ENCODE measurements around the gene HSD11B1L.

Gene HSD11B1L

GRCh38 chr19:5643060-5643459, 37.8 kb upstream of the HSD11B1L start:
- Histone ChIP-seq H3K4me2 (ENCODE audit: low read length) (no peak overlapping the region), H3K4me3 (ENCODE audit: low read depth, low read length) (no peak overlapping the region), H3K9ac (ENCODE audit: low read length) (no peak overlapping the region), H3K27me3 (ENCODE audit: insufficient read depth, low read length) (no peaks in the 10 kb centered on the region), H3K79me2 (ENCODE audit: control insufficient read depth, insufficient read depth, low read length, poor library complexity) (peaks cover 2% of the 10 kb centered on the region), H3K36me3 (ENCODE audit: control insufficient read depth in 1 of 2, insufficient read depth in 2 of 2, low read length in 2 of 2) (peaks cover 44 to 51% of the 10 kb centered on the region in 2 experiments), H3K4me1 (ENCODE audit: control insufficient read depth in 1 of 2, insufficient read depth in 2 of 2, low read length in 2 of 2) (no peaks in the 10 kb centered on the region), H4K8ac (ENCODE audit: low read depth, low read length) (no peak overlapping the region), H3K14ac (ENCODE audit: low read length) (no peak overlapping the region), H2BK120ac (ENCODE audit: insufficient read depth, low read length, poor library complexity) (no peak overlapping the region), H3K9me3 (ENCODE audit: insufficient read depth, low read depth, low read length) (no peaks in the 10 kb centered on the region), H3K18ac (ENCODE audit: low read length) (no peak overlapping the region), H3K27ac (ENCODE audit: low read depth, low read length) (no peak overlapping the region), H2BK12ac (ENCODE audit: low read length) (no peak overlapping the region), H2AK5ac (ENCODE audit: low read length) (no peak overlapping the region), H4K12ac (ENCODE audit: low read depth, low read length) (no peak overlapping the region), H4K91ac (ENCODE audit: low read depth, low read length) (no peak overlapping the region), H3K4ac (ENCODE audit: low read depth, low read length) (no peak overlapping the region), H2AFZ (ENCODE audit: insufficient read depth, low read length, poor library complexity) (no peak overlapping the region), H3K23ac (ENCODE audit: low read length) (no peak overlapping the region), H2BK5ac (ENCODE audit: low read depth, low read length, poor library complexity) (no peak overlapping the region), H3K79me1 (ENCODE audit: low read length) (no peaks in the 10 kb centered on the region)
- no CpG with 5 or more reads among the region's 4 CpGs for WGBS (ENCODE audit: extremely low coverage, insufficient coverage, insufficient read length)
- DNase-seq, result no peak

GRCh38 chr19:5644037-5644436, 36.8 kb upstream of the HSD11B1L start:
- no peak overlapping the region for H3K4me2 ChIP-seq (ENCODE audit: low read length)
- H3K9me3 ChIP-seq (ENCODE audit: insufficient read depth, low read depth, low read length), result no peaks in the 10 kb centered on the region
- H3K4me1 ChIP-seq (ENCODE audit: control insufficient read depth in 1 of 2, insufficient read depth in 2 of 2, low read length in 2 of 2), result no peaks in the 10 kb centered on the region
- no peak overlapping the region for H3K4ac ChIP-seq (ENCODE audit: low read depth, low read length)
- no peak overlapping the region for H3K14ac ChIP-seq (ENCODE audit: low read length)
- peaks cover 42 to 53% of the 10 kb centered on the region in 2 experiments for H3K36me3 ChIP-seq (ENCODE audit: control insufficient read depth in 1 of 2, insufficient read depth in 2 of 2, low read length in 2 of 2)
- no peak overlapping the region for H2AFZ ChIP-seq (ENCODE audit: insufficient read depth, low read length, poor library complexity)
- no peak for DNase-seq
- H2BK120ac ChIP-seq (ENCODE audit: insufficient read depth, low read length, poor library complexity), result no peak overlapping the region
- H3K18ac ChIP-seq (ENCODE audit: low read length), result no peak overlapping the region
- H3K9ac ChIP-seq (ENCODE audit: low read length), result no peak overlapping the region
- H3K27ac ChIP-seq (ENCODE audit: low read depth, low read length), result no peak overlapping the region
- H4K8ac ChIP-seq (ENCODE audit: low read depth, low read length), result no peak overlapping the region
- H3K27me3 ChIP-seq (ENCODE audit: insufficient read depth, low read length), result no peaks in the 10 kb centered on the region
- no peak overlapping the region for H2AK5ac ChIP-seq (ENCODE audit: low read length)
- H3K79me2 ChIP-seq (ENCODE audit: control insufficient read depth, insufficient read depth, low read length, poor library complexity), result no peaks in the 10 kb centered on the region
- no peak overlapping the region for H2BK5ac ChIP-seq (ENCODE audit: low read depth, low read length, poor library complexity)
- H3K79me1 ChIP-seq (ENCODE audit: low read length), result no peaks in the 10 kb centered on the region
- no peak overlapping the region for H3K4me3 ChIP-seq (ENCODE audit: low read depth, low read length)
- no peak overlapping the region for H4K91ac ChIP-seq (ENCODE audit: low read depth, low read length)
- H3K23ac ChIP-seq (ENCODE audit: low read length), result no peak overlapping the region
- no CpG with 5 or more reads among the region's 2 CpGs for WGBS (ENCODE audit: extremely low coverage, insufficient coverage, insufficient read length)
- H4K12ac ChIP-seq (ENCODE audit: low read depth, low read length), result no peak overlapping the region
- no peak overlapping the region for H2BK12ac ChIP-seq (ENCODE audit: low read length)

- H3K79me1 ChIP-seq (ENCODE audit: low read length), result no peaks in the 10 kb centered on the region
- no peak overlapping the region for H2BK120ac ChIP-seq (ENCODE audit: insufficient read depth, low read length, poor library complexity)
- no peak overlapping the region for H3K14ac ChIP-seq (ENCODE audit: low read length)
- H2BK5ac ChIP-seq (ENCODE audit: low read depth, low read length, poor library complexity), result no peak overlapping the region
- H2AFZ ChIP-seq (ENCODE audit: insufficient read depth, low read length, poor library complexity), result no peak overlapping the region
- H3K36me3 ChIP-seq (ENCODE audit: control insufficient read depth in 1 of 2, insufficient read depth in 2 of 2, low read length in 2 of 2), result peaks cover 45 to 60% of the 10 kb centered on the region in 2 experiments
- H3K9ac ChIP-seq (ENCODE audit: low read length), result no peak overlapping the region
- H3K4me3 ChIP-seq (ENCODE audit: low read depth, low read length), result no peak overlapping the region
- no peak overlapping the region for H2AK5ac ChIP-seq (ENCODE audit: low read length)
- no peak for DNase-seq
- no peak overlapping the region for H3K27ac ChIP-seq (ENCODE audit: low read depth, low read length)
- H3K23ac ChIP-seq (ENCODE audit: low read length), result no peak overlapping the region
- H3K9me3 ChIP-seq (ENCODE audit: insufficient read depth, low read depth, low read length), result no peaks in the 10 kb centered on the region
- H3K4ac ChIP-seq (ENCODE audit: low read depth, low read length), result no peak overlapping the region
- no peaks in the 10 kb centered on the region for H3K27me3 ChIP-seq (ENCODE audit: insufficient read depth, low read length)
- no peaks in the 10 kb centered on the region for H3K79me2 ChIP-seq (ENCODE audit: control insufficient read depth, insufficient read depth, low read length, poor library complexity)
- H3K4me2 ChIP-seq (ENCODE audit: low read length), result no peak overlapping the region
- no peak overlapping the region for H3K18ac ChIP-seq (ENCODE audit: low read length)
- H4K8ac ChIP-seq (ENCODE audit: low read depth, low read length), result no peak overlapping the region
- H4K12ac ChIP-seq (ENCODE audit: low read depth, low read length), result no peak overlapping the region
- H4K91ac ChIP-seq (ENCODE audit: low read depth, low read length), result no peak overlapping the region
- H2BK12ac ChIP-seq (ENCODE audit: low read length), result no peak overlapping the region
- H3K4me1 ChIP-seq (ENCODE audit: control insufficient read depth in 1 of 2, insufficient read depth in 2 of 2, low read length in 2 of 2), result no peaks in the 10 kb centered on the region
- WGBS (ENCODE audit: extremely low coverage, insufficient coverage, insufficient read length), result no CpG with 5 or more reads among the region's 5 CpGs
Measured at GRCh38 chr19:5645409-5645808, 35.4 kb upstream of the HSD11B1L start.

- no peak overlapping the region for H3K14ac ChIP-seq (ENCODE audit: low read length)
- no peaks in the 10 kb centered on the region for H3K79me2 ChIP-seq (ENCODE audit: control insufficient read depth, insufficient read depth, low read length, poor library complexity)
- H3K36me3 ChIP-seq (ENCODE audit: control insufficient read depth in 1 of 2, insufficient read depth in 2 of 2, low read length in 2 of 2), result peaks cover 51 to 64% of the 10 kb centered on the region in 2 experiments
- no CpG with 5 or more reads among the region's 4 CpGs for WGBS (ENCODE audit: extremely low coverage, insufficient coverage, insufficient read length)
- no peak overlapping the region for H2BK12ac ChIP-seq (ENCODE audit: low read length)
- H3K23ac ChIP-seq (ENCODE audit: low read length), result peak overlapping the region; percentile 82
- H3K9me3 ChIP-seq (ENCODE audit: insufficient read depth, low read depth, low read length), result no peaks in the 10 kb centered on the region
- no peaks in the 10 kb centered on the region for H3K79me1 ChIP-seq (ENCODE audit: low read length)
- H2BK120ac ChIP-seq (ENCODE audit: insufficient read depth, low read length, poor library complexity), result no peak overlapping the region
- H4K8ac ChIP-seq (ENCODE audit: low read depth, low read length), result no peak overlapping the region
- no peak overlapping the region for H2AFZ ChIP-seq (ENCODE audit: insufficient read depth, low read length, poor library complexity)
- H3K27me3 ChIP-seq (ENCODE audit: insufficient read depth, low read length), result no peaks in the 10 kb centered on the region
- H3K27ac ChIP-seq (ENCODE audit: low read depth, low read length), result no peak overlapping the region
- no peak overlapping the region for H3K4me3 ChIP-seq (ENCODE audit: low read depth, low read length)
- H4K91ac ChIP-seq (ENCODE audit: low read depth, low read length), result no peak overlapping the region
- H3K4ac ChIP-seq (ENCODE audit: low read depth, low read length), result no peak overlapping the region
- H3K4me2 ChIP-seq (ENCODE audit: low read length), result no peak overlapping the region
- H3K18ac ChIP-seq (ENCODE audit: low read length), result no peak overlapping the region
- H2AK5ac ChIP-seq (ENCODE audit: low read length), result no peak overlapping the region
- no peak for DNase-seq
- peak overlapping the region; percentile 66 for H3K9ac ChIP-seq (ENCODE audit: low read length)
- H4K12ac ChIP-seq (ENCODE audit: low read depth, low read length), result no peak overlapping the region
- H2BK5ac ChIP-seq (ENCODE audit: low read depth, low read length, poor library complexity), result no peak overlapping the region
- H3K4me1 ChIP-seq (ENCODE audit: control insufficient read depth in 1 of 2, insufficient read depth in 2 of 2, low read length in 2 of 2), result no peaks in the 10 kb centered on the region
Measured at GRCh38 chr19:5646703-5647102, 34.1 kb upstream of the HSD11B1L start.
